ENCODE results near the gene PRPF19. TPM values are rescaled to one million over a fixed set of nuclear protein-coding genes. Genes with fewer than 3 reads are reported as not detected.

Gene PRPF19
- total and polyA plus RNA-seq, 2 experiments from 2014 or later, result 17.0 to 58.8 TPM

GRCh38 chr11:60870276-60870675, 36.1 kb downstream of the PRPF19 start:
- no peaks in the 10 kb centered on the region for H3K4me1 ChIP-seq (ENCODE audit: low read depth)
- TF ChIP-seq CTCF (IDR thresholded peaks at IDR 0.05; ENCODE audit: low read depth, low read length), result no peak
- DNase-seq (ENCODE audit: low read depth in 1 of 2, low spot score in 1 of 2), result no peak

GRCh38 chr11:60869451-60869825, 36.9 kb downstream of the PRPF19 start:
- no peak for TF ChIP-seq CTCF (IDR thresholded peaks at IDR 0.05; ENCODE audit: low read depth, low read length)

More at GRCh38 chr11:60870276-60870675, 36.1 kb downstream of the PRPF19 start:
- Histone ChIP-seq H3K36me3 (no peaks in the 10 kb centered on the region), H3K4me3 (no peak overlapping the region), H3K27me3 (no peaks in the 10 kb centered on the region), H3K9me3 (ENCODE audit: low read depth) (no peaks in the 10 kb centered on the region), H3K27ac (no peak overlapping the region)

GRCh38 chr11:60868682-60869450, 37.5 kb downstream of the PRPF19 start:
- Histone ChIP-seq H3K9me3 (ENCODE audit: low read depth) (no peaks in the 10 kb centered on the region), H3K36me3 (no peaks in the 10 kb centered on the region), H3K4me3 (no peak overlapping the region), H3K4me1 (ENCODE audit: low read depth) (peaks cover 6% of the 10 kb centered on the region), H3K27ac (no peak overlapping the region), H3K27me3 (no peaks in the 10 kb centered on the region)
- DNase-seq (ENCODE audit: low read depth in 1 of 2, low spot score in 1 of 2), result no peak
- no peak for TF ChIP-seq CTCF (IDR thresholded peaks at IDR 0.05; ENCODE audit: low read depth, low read length)

More at GRCh38 chr11:60869451-60869825, 36.9 kb downstream of the PRPF19 start:
- Histone ChIP-seq H3K9me3 (ENCODE audit: low read depth) (no peaks in the 10 kb centered on the region), H3K4me3 (no peak overlapping the region), H3K36me3 (no peaks in the 10 kb centered on the region), H3K27ac (no peak overlapping the region), H3K27me3 (no peaks in the 10 kb centered on the region), H3K4me1 (ENCODE audit: low read depth) (peaks cover under 1% of the 10 kb centered on the region)
- no peak for DNase-seq (ENCODE audit: low read depth in 1 of 2, low spot score in 1 of 2)

- DNase-seq (ENCODE audit: low read depth in 1 of 2, low spot score in 1 of 2), result no peak
- TF ChIP-seq CTCF (IDR thresholded peaks at IDR 0.05; ENCODE audit: low read depth, low read length), result no peak
- Histone ChIP-seq H3K27ac (no peak overlapping the region), H3K9me3 (ENCODE audit: low read depth) (no peaks in the 10 kb centered on the region), H3K27me3 (no peaks in the 10 kb centered on the region), H3K4me3 (no peak overlapping the region), H3K36me3 (no peaks in the 10 kb centered on the region), H3K4me1 (ENCODE audit: low read depth) (peaks cover 6% of the 10 kb centered on the region)
Observed at GRCh38 chr11:60867871-60868681, 38.3 kb downstream of the PRPF19 start.

- Histone ChIP-seq H3K4me1 (ENCODE audit: low read depth) (peaks cover 6% of the 10 kb centered on the region), H3K27ac (no peak within 1 kb of the TSS), H3K27me3 (no peaks in the 10 kb centered on the region), H3K36me3 (no peaks in the 10 kb centered on the region), H3K9me3 (ENCODE audit: low read depth) (no peaks in the 10 kb centered on the region), H3K4me3 (no peak within 1 kb of the TSS)
- DNase-seq (ENCODE audit: low read depth in 1 of 2, low spot score in 1 of 2), result no peak
- TF ChIP-seq CTCF (IDR thresholded peaks at IDR 0.05; ENCODE audit: low read depth, low read length), result no peak
Observed at GRCh38 chr11:60866911-60867870, 39.2 kb downstream of the PRPF19 start, which contains the start of gene ZP1. Gene ZP1 (plus strand): TSS chr11:60867542. CDS start chr11:60867562, 20 bp downstream.
